A673 (cell line): ENCODE results near the gene ABCA7.

Experiments
- EZH2 ChIP-seq: fragments of 200-600 bp; sonication (generic); IDR thresholded peaks from 2 replicates; pipeline ENCODE4 v1.6.1; 2017; ENCODE audit warnings: borderline replicate concordance, low read depth, mild to moderate bottlenecking, mixed read lengths, antibody characterized with exemption, low read length; ENCODE audit not compliant: poor library complexity, severe bottlenecking
- TF ChIP-seq, protein P1 (sequence below): fragments of 300-800, 200-600 bp; sonication (generic); conservative IDR thresholded peaks from 2 replicates; pipeline ENCODE4 v1.5.1; 2017; ENCODE audit warnings: low read depth, mild to moderate bottlenecking, antibody characterized with exemption, low read length, moderate library complexity, mixed read lengths

DNA sequence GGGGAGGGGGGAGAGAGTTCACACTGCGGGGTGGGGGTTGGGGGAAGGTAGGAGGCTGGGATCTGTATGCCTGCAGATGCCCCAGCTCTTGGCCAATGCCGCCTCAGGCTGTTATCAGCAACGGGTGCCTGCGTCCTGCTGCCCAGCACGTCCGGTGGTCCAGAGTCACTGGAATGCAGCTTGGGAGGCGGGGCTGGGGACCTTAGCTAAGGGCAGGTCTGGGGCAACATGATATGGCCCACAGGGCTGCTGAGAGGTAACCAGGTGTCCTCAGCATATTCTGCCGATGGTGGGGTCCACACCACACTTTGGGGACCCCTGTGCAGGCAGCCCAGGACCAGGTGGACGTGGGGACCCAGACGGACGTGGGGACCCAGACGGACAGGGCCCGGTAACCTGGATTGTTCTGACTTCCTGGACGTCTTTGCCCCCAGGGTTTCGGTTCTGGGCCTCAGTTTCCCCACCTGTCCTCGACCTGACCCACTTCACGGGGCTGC, 26.4 kb downstream of the ABCA7 start:
- TF ChIP-seq, protein P1, sequence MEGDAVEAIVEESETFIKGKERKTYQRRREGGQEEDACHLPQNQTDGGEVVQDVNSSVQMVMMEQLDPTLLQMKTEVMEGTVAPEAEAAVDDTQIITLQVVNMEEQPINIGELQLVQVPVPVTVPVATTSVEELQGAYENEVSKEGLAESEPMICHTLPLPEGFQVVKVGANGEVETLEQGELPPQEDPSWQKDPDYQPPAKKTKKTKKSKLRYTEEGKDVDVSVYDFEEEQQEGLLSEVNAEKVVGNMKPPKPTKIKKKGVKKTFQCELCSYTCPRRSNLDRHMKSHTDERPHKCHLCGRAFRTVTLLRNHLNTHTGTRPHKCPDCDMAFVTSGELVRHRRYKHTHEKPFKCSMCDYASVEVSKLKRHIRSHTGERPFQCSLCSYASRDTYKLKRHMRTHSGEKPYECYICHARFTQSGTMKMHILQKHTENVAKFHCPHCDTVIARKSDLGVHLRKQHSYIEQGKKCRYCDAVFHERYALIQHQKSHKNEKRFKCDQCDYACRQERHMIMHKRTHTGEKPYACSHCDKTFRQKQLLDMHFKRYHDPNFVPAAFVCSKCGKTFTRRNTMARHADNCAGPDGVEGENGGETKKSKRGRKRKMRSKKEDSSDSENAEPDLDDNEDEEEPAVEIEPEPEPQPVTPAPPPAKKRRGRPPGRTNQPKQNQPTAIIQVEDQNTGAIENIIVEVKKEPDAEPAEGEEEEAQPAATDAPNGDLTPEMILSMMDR, result no peak
- no peak for TF ChIP-seq EZH2
